NCI-H1105 (cell line): ENCODE measurements around the gene CLDN7.

Experiments
- DNase-seq: peaks from one replicate; lab custom pipeline; 2025; lab: John Stamatoyannopoulos, UW

Gene CLDN7

DNA sequence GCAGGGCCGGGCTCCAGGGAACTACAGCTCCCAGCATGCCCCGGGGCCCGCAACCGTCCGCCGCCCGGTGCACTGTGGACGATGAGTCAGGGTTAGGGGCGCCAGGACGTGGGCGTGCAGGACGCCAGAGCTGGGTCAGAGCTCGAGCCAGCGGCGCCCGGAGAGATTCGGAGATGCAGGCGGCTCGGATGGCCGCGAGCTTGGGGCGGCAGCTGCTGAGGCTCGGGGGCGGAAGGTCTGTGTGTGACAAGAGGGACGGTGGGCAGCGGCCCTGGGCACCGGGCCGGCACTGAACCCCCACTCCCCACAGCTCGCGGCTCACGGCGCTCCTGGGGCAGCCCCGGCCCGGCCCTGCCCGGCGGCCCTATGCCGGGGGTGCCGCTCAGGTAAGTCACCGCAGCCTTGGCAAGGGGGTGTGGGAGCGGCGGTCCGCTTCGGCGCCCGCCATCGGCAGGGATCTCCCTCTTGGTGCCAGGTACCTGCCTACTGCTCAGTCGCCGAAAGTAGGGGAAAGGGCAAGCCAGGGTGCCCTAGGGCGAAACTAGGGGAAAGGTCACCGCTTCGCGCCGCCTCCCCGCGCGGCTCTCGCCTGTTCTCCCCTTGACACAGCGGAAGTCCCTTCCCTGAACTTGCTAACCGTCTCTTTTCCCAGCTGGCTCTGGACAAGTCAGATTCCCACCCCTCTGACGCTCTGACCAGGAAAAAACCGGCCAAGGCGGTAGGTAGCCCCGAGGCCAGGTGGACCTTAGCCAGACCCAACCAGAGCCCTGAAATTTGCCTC lies 42.3 kb downstream of the CLDN7 start, which contains the start of the genes ACADVL and DLG4:
Gene ACADVL, plus strand, starts transcription at position 127 of the 781 bp plus-strand sequence. Its CDS starts 47 bp downstream, at position 174.
Gene DLG4, minus strand, starts transcription at position 25 of the 781 bp plus-strand sequence.
- peak; percentile 72 for DNase-seq

DNA sequence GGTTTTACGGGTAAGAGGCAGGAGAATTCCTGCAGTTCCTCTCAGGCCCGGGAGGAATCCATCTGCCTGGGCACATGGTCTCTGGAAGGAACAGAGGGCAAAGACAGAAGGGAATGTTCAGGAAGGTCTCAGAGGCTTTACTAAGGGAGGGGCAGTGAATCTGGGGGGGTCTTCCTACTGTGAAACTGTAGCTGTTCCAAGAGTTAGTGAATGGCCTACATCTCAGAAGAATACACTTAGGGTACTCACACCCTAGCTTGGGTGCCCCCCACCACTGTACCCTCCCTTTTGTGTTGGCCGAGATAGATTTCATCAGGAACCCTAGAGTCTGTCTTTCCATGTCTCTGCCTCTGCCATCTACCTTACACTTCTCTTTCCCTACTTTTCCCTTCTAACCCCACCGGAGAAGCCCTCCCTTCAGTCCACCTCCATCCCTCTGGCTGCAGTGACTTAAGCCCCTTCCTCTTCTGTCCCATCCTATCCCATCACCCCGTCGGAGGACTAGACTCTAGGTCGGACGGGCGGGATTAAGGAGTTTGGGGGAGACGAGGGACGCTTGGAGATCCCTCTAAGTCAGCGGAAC lies 43.0 kb downstream of the CLDN7 start:
- DNase-seq: no peak

DNA sequence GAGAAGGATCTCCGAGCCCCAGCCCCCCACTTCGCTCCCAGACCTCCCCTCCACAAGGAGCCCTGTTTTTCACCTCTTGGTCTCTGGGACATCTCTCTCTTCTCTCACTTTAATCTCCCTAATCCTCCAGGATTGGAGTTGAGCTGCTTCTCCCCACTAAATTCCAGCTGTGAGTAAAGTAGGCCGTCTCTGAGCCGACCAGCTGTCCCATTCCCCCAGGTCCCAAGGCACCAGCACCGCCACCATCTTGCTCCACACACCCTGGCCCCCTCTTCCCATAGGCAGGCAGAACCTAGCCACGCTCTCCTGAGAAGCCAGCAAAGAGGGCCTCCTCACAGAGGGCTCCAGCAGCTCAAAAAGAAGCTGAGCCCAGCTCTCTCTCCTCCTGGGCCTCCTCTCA lies 43.5 kb downstream of the CLDN7 start:
- DNase-seq: no peak

DNA sequence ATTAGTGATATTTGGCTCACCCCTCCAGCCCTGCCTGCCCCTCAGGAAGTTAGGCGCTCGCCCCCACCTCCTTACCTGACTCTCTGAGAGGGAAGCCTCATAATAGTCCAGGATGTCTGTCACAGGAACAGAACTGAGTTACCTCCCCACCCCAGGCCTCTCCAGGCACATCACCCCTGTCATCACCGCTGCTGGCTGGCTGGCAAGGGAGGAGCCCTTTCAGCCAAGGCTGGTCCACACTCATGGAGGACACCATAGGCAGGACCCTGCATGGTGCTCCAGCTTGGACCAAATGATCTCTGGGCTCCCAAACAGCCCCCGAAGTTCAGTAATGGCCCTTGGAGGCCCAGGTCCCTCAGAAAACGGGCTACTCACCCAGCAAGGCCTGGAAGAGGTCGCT lies 44.1 kb downstream of the CLDN7 start:
- DNase-seq: no peak

DNA sequence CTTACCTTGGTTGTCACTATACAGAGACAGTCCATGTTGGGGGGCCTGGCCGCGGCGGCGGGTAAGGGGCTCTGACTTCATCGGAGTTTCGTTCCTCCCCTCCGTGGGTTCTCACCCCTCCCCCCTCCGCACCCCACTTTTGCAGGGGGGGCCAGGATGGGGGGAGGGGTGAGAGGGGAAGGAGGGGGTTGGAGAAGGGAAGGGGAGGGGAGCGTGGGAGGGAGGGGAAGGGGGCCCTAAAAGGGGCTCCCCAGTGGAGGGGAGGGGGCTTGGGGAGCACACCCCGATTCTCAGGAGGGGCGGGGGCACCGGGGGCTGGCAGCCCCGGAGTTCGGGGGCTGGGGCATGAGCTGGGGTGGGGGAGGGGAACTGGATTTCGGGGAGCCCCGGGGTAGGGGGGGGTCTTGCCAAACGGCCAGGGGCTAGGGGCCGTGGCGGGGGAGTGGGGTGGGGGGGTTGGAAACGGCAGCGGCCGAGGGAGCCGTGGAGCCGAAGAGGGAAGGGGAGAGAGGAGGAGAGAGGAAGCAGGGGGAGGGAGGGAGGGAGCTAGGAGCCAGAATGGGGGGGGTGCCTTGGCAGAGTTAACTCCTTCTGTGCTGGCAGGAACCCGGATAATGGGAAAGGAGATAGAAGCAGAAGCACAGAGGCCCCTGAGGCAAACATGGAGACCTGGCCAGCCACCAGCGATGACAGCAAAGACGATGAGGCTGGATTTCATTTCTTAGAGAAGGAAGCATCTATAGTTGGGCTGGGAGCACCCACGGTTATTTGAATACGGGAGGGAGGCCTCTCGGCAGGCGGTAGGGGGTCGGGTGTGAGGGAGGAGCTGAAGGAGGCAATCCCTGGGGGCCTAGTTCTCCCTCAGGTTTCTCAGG lies 44.9 kb downstream of the CLDN7 start:
- DNase-seq: peak; percentile 28

DNA sequence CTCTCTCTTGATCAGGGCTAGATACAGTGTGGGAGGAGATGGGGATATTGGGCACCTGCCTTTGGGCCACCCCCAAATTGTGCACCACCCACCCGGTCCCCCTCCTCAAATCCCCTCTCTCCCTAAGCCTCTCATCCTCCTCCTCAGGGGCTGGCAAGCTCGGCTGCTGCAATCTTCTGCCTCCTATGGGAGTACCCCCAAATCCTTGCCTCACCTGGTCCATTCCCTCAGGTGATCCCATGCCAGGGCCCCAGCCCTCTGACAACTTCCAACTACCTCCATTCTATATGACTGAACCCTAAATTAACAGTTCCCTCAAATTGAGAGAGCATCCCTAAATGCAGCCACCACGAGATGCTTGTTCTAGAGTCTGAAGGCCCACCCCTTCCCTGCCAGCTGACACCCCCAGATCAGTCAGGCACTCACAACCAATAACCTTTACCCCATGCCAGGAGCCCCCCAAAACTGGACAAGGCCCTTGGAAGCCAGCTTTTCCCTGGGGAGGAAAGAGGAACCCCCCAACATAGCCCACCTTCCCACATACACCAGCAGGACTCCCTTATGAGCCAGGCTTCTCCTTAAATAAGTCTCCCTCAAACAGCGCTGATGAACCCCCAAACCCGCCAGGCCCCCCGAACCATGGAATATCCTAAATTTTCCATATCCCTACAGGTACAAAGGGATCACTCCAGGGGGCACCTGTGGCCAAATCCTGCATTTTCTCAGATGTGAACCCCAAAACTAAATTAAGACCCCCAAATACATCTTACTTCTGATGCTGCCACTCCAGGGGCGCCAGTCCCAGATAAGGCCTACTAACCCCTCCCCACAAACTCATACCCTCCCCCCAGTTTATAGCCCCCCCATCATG lies 45.8 kb downstream of the CLDN7 start:
- no peak for DNase-seq

DNA sequence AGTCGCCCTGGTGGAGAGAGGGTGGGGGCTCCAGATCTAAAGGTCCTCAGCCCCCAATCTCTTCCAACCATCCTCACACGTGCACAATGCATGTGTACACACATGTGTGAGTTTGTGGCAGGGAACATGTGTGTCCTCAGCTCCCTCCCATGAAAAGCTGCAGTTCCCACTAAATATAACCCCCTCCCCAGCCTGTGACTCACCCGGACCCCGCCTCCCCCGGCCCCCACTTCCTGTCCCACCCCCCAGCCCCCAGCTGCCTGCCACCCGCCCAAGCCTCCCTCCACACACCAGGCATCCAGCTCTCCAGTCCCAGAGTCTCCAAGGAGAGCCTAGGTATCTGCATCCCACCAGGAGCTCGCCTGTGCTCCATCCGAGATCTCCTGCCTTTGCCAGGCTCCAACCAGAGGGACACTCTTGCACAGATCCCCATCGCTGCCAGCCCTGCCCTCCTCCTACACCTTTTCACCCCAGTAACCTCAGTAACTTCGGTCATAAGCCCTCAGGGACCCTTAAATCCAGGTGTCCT lies 46.6 kb downstream of the CLDN7 start:
- DNase-seq: no peak

DNA sequence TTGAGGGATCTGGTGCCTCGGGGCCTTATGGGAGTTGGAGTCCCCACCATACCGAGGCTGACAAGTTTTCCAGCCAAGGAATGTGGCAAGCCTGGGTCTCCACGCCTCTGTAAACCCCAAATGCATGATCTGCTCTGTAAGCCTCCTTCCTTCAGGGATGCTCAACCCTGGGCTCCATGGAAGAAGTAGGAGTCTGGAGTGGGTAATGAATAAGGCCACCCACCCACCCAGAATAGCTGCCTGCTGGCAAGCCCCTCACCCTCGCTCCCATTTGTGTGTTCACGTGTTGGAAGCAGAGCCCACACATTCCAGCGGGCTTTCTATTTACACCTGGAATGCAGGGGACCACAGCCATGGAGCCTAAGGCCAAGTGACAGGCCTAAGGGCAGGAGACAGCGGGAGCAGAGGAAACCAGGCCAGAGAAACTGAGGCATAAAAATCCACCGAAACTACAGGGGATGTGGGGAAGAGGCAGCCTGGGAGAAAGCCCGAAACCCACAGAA lies 47.1 kb downstream of the CLDN7 start:
- DNase-seq: no peak

DNA sequence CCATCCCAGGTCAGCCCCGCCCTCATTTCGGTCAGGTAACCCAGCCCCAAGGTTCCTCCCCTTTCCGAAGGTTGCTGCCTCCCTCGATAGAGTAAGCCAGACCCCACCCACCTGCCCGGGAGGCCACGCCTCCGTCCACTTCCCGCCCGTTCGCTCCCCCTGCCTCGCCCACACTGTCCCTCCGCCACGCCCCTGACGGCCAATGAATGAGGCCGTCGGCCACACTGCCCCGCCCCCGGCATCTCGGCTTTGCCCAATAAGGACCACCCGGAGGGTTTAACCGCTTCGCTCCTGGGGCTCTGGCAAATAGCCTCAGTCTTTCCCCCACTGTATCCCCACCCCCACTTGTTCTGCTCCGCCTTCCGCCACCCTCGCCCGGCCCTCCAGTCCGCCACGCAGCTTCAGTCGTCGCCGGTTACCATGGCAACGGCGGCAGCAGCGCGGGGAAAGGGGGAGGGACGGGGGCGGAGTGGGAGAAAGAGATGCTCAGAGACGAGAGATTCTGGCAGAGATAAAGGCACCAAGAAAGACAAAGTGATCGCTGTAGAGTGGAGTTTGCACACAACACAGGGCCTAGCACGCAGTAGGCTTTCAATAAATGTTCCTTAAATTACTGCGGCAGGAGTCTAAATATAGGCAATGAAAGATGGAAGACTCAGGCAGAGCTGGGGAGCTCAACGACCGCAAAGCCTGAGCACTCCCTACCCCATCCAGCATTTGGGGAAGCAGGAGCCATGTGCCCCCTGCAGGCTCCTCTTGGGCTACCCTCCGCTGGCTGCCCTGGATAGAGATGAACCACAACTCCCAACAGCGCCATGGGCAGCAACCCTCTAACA lies 47.8 kb downstream of the CLDN7 start:
- DNase-seq: peak; percentile 100

DNA sequence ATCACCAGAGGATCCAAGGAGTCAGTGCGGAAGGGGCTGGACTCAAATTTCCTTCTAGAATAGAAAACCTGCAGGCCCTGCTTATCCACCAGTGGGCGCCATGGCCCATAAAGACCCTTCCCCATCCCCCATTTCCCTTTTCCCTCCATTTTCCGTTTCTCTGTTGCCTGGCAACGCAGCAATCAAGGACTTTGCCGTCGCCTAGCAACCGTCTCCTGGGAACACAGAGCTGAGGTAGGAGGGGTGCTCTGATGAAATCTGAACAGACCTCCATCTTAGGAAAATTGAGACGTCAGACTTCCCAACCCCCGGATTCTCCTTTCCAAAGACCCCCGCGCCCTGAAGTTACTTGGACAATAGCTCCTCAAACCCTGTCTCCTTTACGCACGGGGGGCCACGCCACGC lies 48.4 kb downstream of the CLDN7 start:
- DNase-seq: peak; percentile 99

DNA sequence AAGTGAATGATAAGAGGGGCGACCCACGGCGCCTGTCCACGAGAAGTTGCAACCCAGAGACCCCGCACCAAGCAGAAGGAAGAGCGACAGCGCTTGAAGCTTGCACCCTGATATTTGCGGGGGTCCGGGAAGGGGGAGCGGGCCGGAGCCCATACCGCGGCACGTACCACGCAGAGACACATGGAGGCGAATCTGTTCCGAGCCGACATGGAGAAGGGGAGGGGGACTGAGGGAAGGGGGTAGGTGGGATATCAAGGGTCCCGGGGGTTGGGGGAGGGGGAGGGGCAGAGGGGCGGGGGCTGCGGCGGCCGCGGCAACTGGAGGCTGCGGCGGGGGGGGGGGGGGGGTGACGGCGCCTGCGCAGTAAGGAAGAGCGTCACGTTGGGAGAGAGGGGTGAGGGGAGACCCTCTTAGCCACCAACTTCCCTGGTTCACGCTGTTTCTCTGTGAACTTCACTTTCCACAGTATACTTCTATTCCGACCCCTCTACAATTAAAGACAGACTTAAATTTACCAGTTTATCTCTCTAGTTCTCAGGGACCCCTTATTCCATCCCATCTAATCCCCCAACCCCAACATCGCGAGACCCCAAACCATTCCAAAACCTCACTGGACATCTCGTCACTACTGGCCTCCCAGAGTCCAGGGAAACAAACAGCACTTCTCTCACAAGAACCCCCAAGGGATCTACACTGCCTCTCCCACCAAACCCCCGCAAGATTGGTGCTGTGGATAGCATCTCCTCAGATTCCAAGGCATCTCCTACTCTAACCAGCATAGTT lies 50.6 kb downstream of the CLDN7 start:
- DNase-seq: no peak
